Breast epithelium (tissue), 4 donors: ENCODE data around the gene HAPLN2. TPM values are rescaled to one million over a fixed set of nuclear protein-coding genes. Genes with fewer than 3 reads are reported as not detected.
A peak's percentile ranks its signal among the peaks of the same experiment; 100 is the strongest.

Experiments used
- DNase-seq, 2 donors: peaks; one replicate each; pipeline ENCODE4 v3.0.0-alpha.2; 2019; ENCODE audit warnings: low spot score in 2 of 2
- H3K27ac ChIP-seq, 2 donors: fragments of 200-600 bp; sonication (generic) in 1 of 2; one replicate each; pipeline ENCODE4 v1.5.1; 2016 to 2019; ENCODE audit warnings: mild to moderate bottlenecking in 1 of 2
- H3K27me3 ChIP-seq, 2 donors: fragments of 200-600 bp; sonication (generic) in 1 of 2; one replicate each; pipeline versions ENCODE4 v1.5.1 to v1.6.0; 2017 to 2019; ENCODE audit warnings: control low read depth in 1 of 2, mild to moderate bottlenecking in 1 of 2
- H3K36me3 ChIP-seq: fragments of 200-600 bp; one replicate; pipeline ENCODE4 v1.5.1; 2019
- H3K4me1 ChIP-seq, 2 donors: fragments of 200-600 bp; sonication (generic); one replicate each; pipeline ENCODE4 v1.5.1; 2016 to 2019; ENCODE audit warnings: control low read depth in 1 of 2
- H3K4me3 ChIP-seq, 3 donors: fragments of 200-600 bp; sonication (generic); 1 replicate in 2 of 3; 2 replicates in 1 of 3; pipeline ENCODE4 v1.5.1; 2016 to 2019; ENCODE audit warnings: mild to moderate bottlenecking in 3 of 3, moderate library complexity in 2 of 3
- H3K9me3 ChIP-seq, 2 donors: fragments of 200-600 bp; sonication (generic) in 1 of 2; one replicate each; pipeline ENCODE4 v1.5.1; 2016 to 2019; ENCODE audit warnings: control low read depth in 1 of 2
- POLR2A ChIP-seq: fragments of 450-650 bp; IDR thresholded peaks from one replicate; pipeline ENCODE4 v1.6.1; 2016; ENCODE audit warnings: antibody characterized with exemption, mild to moderate bottlenecking, moderate library complexity
- POLR2AphosphoS5 ChIP-seq, 3 donors: sonication (generic); formaldehyde crosslinking; IDR thresholded peaks; one replicate each; pipeline ENCODE4 v1.6.1; 2017; ENCODE audit warnings: antibody characterized with exemption in 3 of 3
- intact Hi-C: fragments of 100-400 bp; cut with DNase I; formaldehyde crosslinking; loops from one replicate; pipeline ENCODE4 v1.15.1; 2023; ENCODE audit warnings: low total_unique reads
- total RNA-seq, 3 donors: library from RNA; depleted of rRNA; stranded (reverse); fragments of >200 nt; gene quantifications; one replicate each; pipeline ENCODE4 v1.1.0, GENCODE V29; 2016
- TF ChIP-seq, protein P1 (sequence below), 3 donors: fragments of 450-650 bp; IDR thresholded peaks; one replicate each; pipeline ENCODE4 v1.5.1; 2016 to 2017; ENCODE audit warnings: antibody characterized with exemption in 3 of 3, mild to moderate bottlenecking in 3 of 3, moderate library complexity in 3 of 3

The HAPLN2 gene
- total RNA-seq, 3 donors from 2014 or later: not detected

DNA sequence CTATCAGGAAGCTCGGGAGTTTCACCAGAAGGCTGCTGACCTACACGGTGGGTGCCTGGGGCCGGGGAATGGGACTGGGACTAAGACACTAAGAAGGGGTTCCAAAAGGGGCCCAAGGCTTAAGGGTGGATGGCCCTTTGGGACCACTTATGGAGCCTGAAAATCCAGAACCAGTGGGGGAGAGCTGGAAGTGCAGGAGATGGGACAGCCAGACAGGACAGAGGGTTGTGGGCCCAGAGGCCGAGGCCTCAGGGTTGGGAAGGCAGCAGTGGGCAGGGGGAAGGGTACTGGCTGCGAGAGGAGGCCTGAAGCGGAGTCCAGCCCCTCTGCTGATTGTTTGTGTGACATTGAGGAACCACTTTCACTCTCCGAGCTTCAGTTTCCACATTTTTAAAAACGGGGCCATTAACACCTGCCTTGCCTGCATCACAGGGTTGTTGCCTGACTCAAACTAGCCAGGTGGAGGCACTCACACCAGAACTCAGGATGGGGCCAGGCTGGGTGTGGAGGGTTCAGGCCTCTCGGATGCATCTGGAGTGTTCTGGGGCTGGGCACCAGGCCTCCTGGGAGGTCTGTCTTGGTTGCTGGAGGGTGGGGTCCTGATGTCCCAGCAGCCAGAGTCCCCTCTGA, 36.7 kb upstream of the HAPLN2 start:
- Histone ChIP-seq H3K36me3 (no peaks in the 10 kb centered on the region), H3K9me3 (no peaks in the 10 kb centered on the region), H3K4me1 (no peaks in the 10 kb centered on the region), H3K27me3 (no peaks in the 10 kb centered on the region), H3K4me3 (no peak overlapping the region), H3K27ac (no peak overlapping the region)
- TF ChIP-seq, protein P1, sequence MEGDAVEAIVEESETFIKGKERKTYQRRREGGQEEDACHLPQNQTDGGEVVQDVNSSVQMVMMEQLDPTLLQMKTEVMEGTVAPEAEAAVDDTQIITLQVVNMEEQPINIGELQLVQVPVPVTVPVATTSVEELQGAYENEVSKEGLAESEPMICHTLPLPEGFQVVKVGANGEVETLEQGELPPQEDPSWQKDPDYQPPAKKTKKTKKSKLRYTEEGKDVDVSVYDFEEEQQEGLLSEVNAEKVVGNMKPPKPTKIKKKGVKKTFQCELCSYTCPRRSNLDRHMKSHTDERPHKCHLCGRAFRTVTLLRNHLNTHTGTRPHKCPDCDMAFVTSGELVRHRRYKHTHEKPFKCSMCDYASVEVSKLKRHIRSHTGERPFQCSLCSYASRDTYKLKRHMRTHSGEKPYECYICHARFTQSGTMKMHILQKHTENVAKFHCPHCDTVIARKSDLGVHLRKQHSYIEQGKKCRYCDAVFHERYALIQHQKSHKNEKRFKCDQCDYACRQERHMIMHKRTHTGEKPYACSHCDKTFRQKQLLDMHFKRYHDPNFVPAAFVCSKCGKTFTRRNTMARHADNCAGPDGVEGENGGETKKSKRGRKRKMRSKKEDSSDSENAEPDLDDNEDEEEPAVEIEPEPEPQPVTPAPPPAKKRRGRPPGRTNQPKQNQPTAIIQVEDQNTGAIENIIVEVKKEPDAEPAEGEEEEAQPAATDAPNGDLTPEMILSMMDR (IDR thresholded peaks at IDR 0.05): no peak
- no peak for TF ChIP-seq POLR2AphosphoS5 (IDR thresholded peaks at IDR 0.05)
- DNase-seq: no peak
- intact Hi-C loops: loop anchor here (1.0 to 10.0 kb wide), 2 partner anchors 17 to 72 kb away; no protein-coding TSS in a partner anchor

DNA sequence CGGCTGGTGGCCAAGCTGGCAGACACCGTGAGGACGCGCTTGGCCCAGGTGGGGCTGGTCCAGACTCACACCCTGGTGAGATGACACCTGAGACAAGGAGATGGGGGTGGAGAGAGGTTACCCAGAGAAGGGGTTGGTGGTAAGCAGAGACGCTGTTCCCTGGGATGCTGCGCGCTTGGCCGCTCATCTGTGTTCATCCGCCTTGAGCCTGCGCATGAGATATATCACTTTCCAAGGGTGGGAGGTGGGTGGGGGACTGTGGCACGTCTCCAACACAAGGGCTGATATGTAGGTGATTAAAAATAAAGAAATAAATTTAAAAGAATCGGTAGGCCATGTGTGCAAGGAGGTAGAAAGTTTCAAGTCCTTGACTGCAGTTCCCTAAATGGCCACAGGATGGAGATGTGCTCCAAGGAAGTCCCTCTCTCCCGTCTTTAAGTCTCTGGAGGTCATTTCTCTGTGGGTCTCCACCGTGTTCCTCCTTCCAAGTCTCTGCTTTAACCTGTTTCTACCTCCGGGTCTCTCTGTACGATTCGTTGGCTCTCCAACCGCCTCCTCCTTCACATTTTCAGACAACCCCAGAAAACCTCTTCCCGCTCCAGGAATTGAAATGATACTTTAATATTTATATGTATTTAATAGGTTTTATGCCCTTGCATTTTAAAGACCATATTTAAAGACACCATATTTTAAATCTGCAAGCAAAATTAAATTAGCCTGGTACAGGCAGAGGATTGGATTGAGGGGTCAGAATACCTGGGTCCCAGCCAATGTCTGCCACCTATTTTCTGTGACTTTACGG, 35.2 kb upstream of the HAPLN2 start:
- TF ChIP-seq POLR2A (no peak), POLR2AphosphoS5 (IDR thresholded peaks at IDR 0.05) (no peak)
- TF ChIP-seq, protein P1 (IDR thresholded peaks at IDR 0.05): peak; percentile 87 to 92 (median 89)
- Histone ChIP-seq H3K9me3 (no peaks in the 10 kb centered on the region), H3K27ac (no peak overlapping the region), H3K27me3 (no peaks in the 10 kb centered on the region), H3K36me3 (no peaks in the 10 kb centered on the region), H3K4me1 (no peaks in the 10 kb centered on the region), H3K4me3 (no peak overlapping the region)
- intact Hi-C loops: loop anchor here (1.0 to 10.0 kb wide), 2 partner anchors 19 to 71 kb away; no protein-coding TSS in a partner anchor
- peak in 1 of 2 donors; percentile 57 for DNase-seq

- Histone ChIP-seq H3K9me3 (no peaks in the 10 kb centered on the region), H3K4me1 (no peaks in the 10 kb centered on the region), H3K4me3 (no peak overlapping the region), H3K27ac (no peak overlapping the region), H3K36me3 (no peaks in the 10 kb centered on the region), H3K27me3 (no peaks in the 10 kb centered on the region)
- DNase-seq: no peak
- intact Hi-C loops: loop anchor here (10.0 kb wide), 1 partner anchor 70 kb away; no protein-coding TSS in a partner anchor
- TF ChIP-seq POLR2AphosphoS5 (IDR thresholded peaks at IDR 0.05) (no peak), POLR2A (no peak)
- TF ChIP-seq, protein P1 (IDR thresholded peaks at IDR 0.05): no peak
Observed at GRCh38 chr1:156584813-156585212, 34.4 kb upstream of the HAPLN2 start.

- TF ChIP-seq POLR2A (no peak), POLR2AphosphoS5 (IDR thresholded peaks at IDR 0.05) (no peak)
- TF ChIP-seq, protein P1 (IDR thresholded peaks at IDR 0.05): no peak
- DNase-seq: no peak
- Histone ChIP-seq H3K27me3 (no peaks in the 10 kb centered on the region), H3K4me1 (no peaks in the 10 kb centered on the region), H3K36me3 (no peaks in the 10 kb centered on the region), H3K4me3 (no peak overlapping the region), H3K27ac (no peak overlapping the region), H3K9me3 (no peaks in the 10 kb centered on the region)
- intact Hi-C loops: loop anchor here (10.0 kb wide), 1 partner anchor 68 kb away; no protein-coding TSS in a partner anchor
Observed at GRCh38 chr1:156586323-156586722, 32.9 kb upstream of the HAPLN2 start.
